ENCODE measurements around the gene NRARP.

GRCh38 chr9:137310189-137311052 lies 8.3 kb upstream of the NRARP start:
- TF ChIP-seq POLR2A (IDR thresholded peaks at IDR 0.05) = no peak
- TF ChIP-seq CTCF (IDR thresholded peaks at IDR 0.05) = no peak
- no peak for TF ChIP-seq POLR2AphosphoS5 (IDR thresholded peaks at IDR 0.05)
- TF ChIP-seq EP300 (IDR thresholded peaks at IDR 0.05) = no peak

Measured in upper lobe of left lung (tissue), 4 donors.